ENCODE results near the gene SLC51B. TPM values are rescaled to one million over a fixed set of nuclear protein-coding genes. Genes with fewer than 3 reads are reported as not detected.

SLC51B gene
- polyA plus RNA-seq, 6 donors from 2014 or later: not detected

DNA sequence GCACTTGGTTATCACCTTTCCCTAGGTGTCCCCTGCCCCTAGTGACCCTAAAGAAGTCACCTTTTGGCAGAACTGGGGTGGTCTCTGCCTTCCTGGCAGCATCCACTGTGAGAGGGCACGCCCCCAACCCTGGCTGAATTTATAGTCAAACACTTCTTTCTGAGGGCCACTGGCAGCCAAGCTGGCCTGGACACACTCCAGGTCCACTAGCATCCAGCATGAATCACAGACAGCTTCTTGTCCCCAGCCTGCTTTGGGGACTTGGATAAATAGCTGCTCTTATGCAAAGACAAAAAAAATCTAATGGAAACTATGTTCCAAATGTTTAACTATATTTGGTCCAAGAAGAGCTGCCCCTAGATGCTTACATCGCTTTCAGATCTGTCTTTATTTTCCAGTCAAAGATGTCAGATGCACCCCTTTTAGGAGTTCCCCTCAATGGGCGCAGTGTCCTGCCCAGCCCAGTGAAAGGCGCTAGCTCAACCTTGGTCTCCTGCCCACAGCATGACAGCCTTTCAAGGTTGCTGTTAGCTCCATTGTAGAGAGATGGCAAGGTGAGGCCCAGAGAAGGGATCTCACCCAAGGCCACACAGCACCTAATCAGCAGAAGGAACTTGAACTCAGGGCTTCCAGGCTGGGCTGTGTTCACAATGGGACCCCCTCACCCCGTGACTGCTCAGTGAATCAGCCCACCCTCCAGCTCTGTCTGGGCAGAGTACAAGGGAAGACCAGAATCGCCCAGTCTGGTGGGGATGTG is 15.6 kb downstream of the SLC51B start:
- no peak overlapping the region for H3K4me3 Mint-ChIP-seq
- H3K4me1 Mint-ChIP-seq: peaks cover 0 to 2% (median 0%) of the 10 kb centered on the region in 3 donors

DNA sequence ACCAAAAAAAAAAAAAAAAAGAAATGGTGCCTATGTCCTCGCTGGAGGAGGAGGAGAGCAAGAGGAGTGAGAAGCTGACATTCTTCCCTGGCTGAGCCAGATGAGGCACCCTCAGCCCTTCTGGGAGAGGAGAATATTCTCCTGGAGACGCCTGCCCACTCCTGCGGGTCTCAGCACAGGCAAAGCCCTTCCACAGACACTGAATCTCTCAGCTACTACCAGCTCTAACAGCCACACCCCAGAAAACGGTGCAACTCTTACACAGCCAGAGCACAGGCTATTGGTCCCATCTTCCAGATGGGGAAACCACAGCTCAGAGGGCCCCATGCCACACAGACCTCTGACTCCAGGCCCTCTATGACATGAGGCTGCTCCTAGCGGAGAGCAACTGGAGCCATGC is 16.9 kb downstream of the SLC51B start:
- DNase-seq (no peak), ATAC-seq (ENCODE audit: low read depth in 2 of 2) (no peak)
- H3K4me3 Mint-ChIP-seq: no peak overlapping the region
- no peaks in the 10 kb centered on the region for H3K9me3 Mint-ChIP-seq
- no peaks in the 10 kb centered on the region for H3K36me3 Mint-ChIP-seq
- no peak overlapping the region for H3K27ac Mint-ChIP-seq
- H3K4me1 Mint-ChIP-seq: peaks cover 0 to 2% (median 1%) of the 10 kb centered on the region in 3 donors
- peaks cover 14 to 28% (median 18%) of the 10 kb centered on the region in 3 donors for H3K27me3 Mint-ChIP-seq

More for the DNA sequence above, 15.6 kb downstream of the SLC51B start:
- DNase-seq (no peak), ATAC-seq (ENCODE audit: low read depth in 2 of 2) (no peak)
- Mint-ChIP-seq H3K36me3 (no peaks in the 10 kb centered on the region), H3K27me3 (peaks cover 10 to 21% (median 11%) of the 10 kb centered on the region in 3 donors), H3K27ac (no peak overlapping the region), H3K9me3 (no peaks in the 10 kb centered on the region)

- H3K4me3 Mint-ChIP-seq: no peak overlapping the region
- H3K4me1 Mint-ChIP-seq: peaks cover 0 to 5% (median 4%) of the 10 kb centered on the region in 3 donors
- no peak for DNase-seq
- no peaks in the 10 kb centered on the region for H3K36me3 Mint-ChIP-seq
- no peak for ATAC-seq (ENCODE audit: low read depth in 2 of 2)
- H3K27ac Mint-ChIP-seq: no peak overlapping the region
- H3K9me3 Mint-ChIP-seq: no peaks in the 10 kb centered on the region
- H3K27me3 Mint-ChIP-seq: peaks cover 19 to 33% (median 24%) of the 10 kb centered on the region in 3 donors
Measured at GRCh38 chr15:65062726-65063125, 17.5 kb downstream of the SLC51B start.

DNA sequence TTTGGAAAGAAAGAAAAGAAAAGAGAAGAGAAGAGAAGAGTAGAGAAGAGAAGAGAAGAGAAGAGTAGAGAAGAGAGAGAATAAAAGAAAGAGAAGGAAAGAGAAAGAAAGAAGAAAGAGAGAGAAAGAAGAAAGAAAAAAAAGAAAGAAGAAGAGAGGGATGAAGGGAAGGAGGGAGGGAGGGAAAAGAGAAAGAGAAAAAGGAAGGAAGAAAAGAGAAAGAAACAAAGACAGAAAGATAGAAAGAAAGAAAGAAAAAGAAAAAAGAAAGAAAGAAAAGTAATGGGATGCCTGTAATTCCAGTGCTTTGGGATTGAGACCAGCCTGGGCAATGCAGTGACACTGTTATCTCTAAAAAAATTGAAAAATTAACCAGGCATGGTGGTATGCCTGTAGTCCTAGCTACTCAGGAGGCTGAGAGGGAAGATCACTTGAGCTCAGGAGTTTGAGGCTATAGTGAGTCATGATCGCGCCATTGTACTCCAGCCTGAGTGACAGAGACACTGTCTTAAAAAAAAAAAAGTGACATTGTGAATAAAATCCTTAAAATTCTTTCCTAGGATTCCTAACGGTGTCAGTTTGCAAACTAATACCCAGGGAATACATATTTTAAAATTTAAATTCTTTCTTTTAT is 20.9 kb downstream of the SLC51B start:
- Mint-ChIP-seq H3K4me1 (peaks cover 0 to 10% (median 10%) of the 10 kb centered on the region in 3 donors), H3K9me3 (no peaks in the 10 kb centered on the region), H3K27ac (no peak overlapping the region), H3K27me3 (peaks cover 22 to 48% (median 34%) of the 10 kb centered on the region in 3 donors), H3K4me3 (no peak overlapping the region), H3K36me3 (no peaks in the 10 kb centered on the region)
- ATAC-seq (ENCODE audit: low read depth in 2 of 2) (no peak), DNase-seq (no peak)

DNA sequence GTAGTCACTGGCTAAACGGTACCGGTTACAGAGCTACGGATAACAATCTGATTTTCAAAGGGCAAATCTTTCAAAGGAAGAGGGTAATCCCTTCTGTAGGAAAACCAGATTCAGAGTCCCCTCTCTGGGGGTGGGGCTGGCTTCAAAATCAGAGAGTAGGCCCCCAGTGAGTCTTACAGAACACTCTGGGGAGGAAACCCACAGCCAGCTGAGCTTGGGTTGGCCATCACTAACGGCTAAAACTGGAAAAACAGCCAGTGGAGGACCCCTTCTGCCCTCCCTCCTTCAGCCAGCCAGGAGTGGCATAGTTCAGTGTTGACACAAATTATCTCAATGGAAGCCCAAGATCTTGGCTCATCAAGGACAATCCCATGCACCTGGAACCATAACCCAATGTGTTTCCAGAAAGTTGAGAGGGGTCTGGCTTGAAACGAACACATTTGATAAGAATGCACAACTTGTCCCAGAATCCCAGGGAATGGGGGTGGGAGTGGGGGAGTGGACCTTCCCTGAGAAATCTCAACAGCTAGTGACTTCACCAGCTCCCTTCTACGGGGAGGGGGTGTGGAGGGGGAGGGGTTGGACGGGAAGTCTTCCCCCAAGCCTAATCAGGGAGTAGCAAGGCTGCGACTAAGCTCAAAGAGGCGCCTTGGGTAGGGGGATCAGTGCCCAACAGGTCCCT is 21.6 kb downstream of the SLC51B start:
- no peaks in the 10 kb centered on the region for H3K36me3 Mint-ChIP-seq
- peaks cover 0 to 10% (median 10%) of the 10 kb centered on the region in 3 donors for H3K4me1 Mint-ChIP-seq
- H3K27ac Mint-ChIP-seq: peak overlapping the region in 2 of 6 donors; percentile 26 to 76
- no peak for DNase-seq
- peak overlapping the region in 5 of 8 donors; percentile 1 to 75 (median 46) for H3K4me3 Mint-ChIP-seq
- peaks cover 22 to 48% (median 34%) of the 10 kb centered on the region in 3 donors for H3K27me3 Mint-ChIP-seq
- no peak for ATAC-seq (ENCODE audit: low read depth in 2 of 2)
- H3K9me3 Mint-ChIP-seq: no peaks in the 10 kb centered on the region

GRCh38 chr15:65067317-65067644 is 22.1 kb downstream of the SLC51B start:
- Mint-ChIP-seq H3K9me3 (no peaks in the 10 kb centered on the region), H3K4me3 (peak overlapping the region in 4 of 8 donors; percentile 1 to 75 (median 56)), H3K4me1 (peaks cover 0 to 10% (median 10%) of the 10 kb centered on the region in 3 donors), H3K27me3 (peaks cover 22 to 45% (median 34%) of the 10 kb centered on the region in 3 donors), H3K36me3 (no peaks in the 10 kb centered on the region), H3K27ac (peak overlapping the region in 2 of 6 donors; percentile 26 to 76)
- ATAC-seq (ENCODE audit: low read depth in 2 of 2) (no peak), DNase-seq (no peak)

- DNase-seq: no peak
- Mint-ChIP-seq H3K27me3 (peaks cover 22 to 43% (median 34%) of the 10 kb centered on the region in 3 donors), H3K9me3 (no peaks in the 10 kb centered on the region), H3K27ac (peak within 1 kb of the TSS in 2 of 6 donors; percentile 26 to 76), H3K36me3 (no peaks in the 10 kb centered on the region), H3K4me3 (peak within 1 kb of the TSS in 6 of 8 donors; percentile 20 to 75 (median 61)), H3K4me1 (peaks cover 0 to 10% (median 10%) of the 10 kb centered on the region in 3 donors)
- no peak for ATAC-seq (ENCODE audit: low read depth in 2 of 2)
Measured at GRCh38 chr15:65067645-65068402, 22.6 kb downstream of the SLC51B start, which contains the start of gene RASL12. Gene RASL12 (minus strand): TSS chr15:65067991. CDS start chr15:65067835, 156 bp downstream.

DNA sequence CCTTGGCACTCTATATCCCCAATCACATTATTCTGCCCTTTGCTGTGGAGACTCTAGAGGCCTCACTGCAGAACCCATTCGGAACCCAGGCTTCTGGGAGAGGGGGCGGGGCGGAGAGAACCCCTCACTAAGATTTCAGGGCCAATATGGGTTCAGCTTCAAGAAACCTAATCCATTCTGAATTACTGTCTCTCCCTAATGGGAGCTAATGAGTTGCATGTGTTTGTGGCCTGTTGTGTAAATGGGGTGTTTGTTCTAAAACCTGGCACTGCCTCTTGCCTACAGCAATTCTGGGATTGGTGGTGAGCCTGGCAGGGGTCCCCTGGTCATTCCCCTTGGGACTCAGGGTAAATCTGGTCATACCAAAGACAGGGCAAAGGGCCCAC is 23.2 kb downstream of the SLC51B start:
- peak overlapping the region in 4 of 8 donors; percentile 56 to 73 (median 58) for H3K4me3 Mint-ChIP-seq
- peaks cover 0 to 10% (median 10%) of the 10 kb centered on the region in 3 donors for H3K4me1 Mint-ChIP-seq
- DNase-seq: no peak
- no peaks in the 10 kb centered on the region for H3K9me3 Mint-ChIP-seq
- H3K27me3 Mint-ChIP-seq: peaks cover 22 to 40% (median 34%) of the 10 kb centered on the region in 3 donors
- no peak for ATAC-seq (ENCODE audit: low read depth in 2 of 2)
- no peaks in the 10 kb centered on the region for H3K36me3 Mint-ChIP-seq
- no peak overlapping the region for H3K27ac Mint-ChIP-seq

GRCh38 chr15:65069179-65069578 is 24.0 kb downstream of the SLC51B start:
- H3K27me3 Mint-ChIP-seq: peaks cover 22 to 35% (median 34%) of the 10 kb centered on the region in 3 donors
- no peaks in the 10 kb centered on the region for H3K36me3 Mint-ChIP-seq
- peaks cover 0 to 10% (median 10%) of the 10 kb centered on the region in 3 donors for H3K4me1 Mint-ChIP-seq
- no peak overlapping the region for H3K4me3 Mint-ChIP-seq
- ATAC-seq (ENCODE audit: low read depth in 2 of 2) (no peak), DNase-seq (no peak)
- no peaks in the 10 kb centered on the region for H3K9me3 Mint-ChIP-seq
- H3K27ac Mint-ChIP-seq: no peak overlapping the region

DNA sequence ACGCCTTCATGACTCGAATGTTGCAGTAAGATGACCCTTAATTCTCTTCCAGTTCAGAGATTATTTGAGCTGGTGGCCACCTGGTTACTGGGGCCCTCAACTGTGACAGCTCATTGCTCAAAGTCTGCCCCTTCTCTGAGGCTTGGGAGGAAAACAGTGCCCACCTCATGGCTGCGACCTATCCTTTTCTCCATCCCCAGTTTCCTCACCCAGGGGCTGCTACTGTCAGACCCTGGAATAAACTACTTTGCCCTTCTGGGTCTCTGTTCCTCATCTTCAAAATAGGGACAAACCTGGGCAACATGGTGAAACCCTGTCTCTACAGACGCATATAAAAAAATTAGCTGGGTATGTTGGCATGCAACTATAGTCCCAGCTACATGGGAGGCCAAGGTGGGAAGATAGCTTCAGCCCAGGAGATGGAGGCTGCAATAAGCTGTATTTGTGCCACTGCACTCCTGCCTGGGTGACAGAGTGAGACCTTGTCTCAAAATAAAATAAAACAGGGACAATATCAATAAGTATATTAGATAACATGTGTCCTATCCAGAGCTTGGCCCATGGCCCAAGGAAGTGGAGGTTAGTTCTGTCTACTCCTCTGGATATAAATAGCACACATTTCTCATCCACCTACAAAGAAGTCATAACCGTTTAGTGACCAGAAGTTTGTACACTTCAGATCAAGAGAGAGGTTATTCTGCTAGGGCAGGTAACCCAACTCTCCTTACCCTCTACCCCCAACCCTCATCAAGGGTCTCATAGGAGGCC is 24.8 kb downstream of the SLC51B start:
- ATAC-seq (ENCODE audit: low read depth in 2 of 2) (no peak), DNase-seq (no peak)
- Mint-ChIP-seq H3K36me3 (no peaks in the 10 kb centered on the region), H3K4me3 (no peak overlapping the region), H3K9me3 (no peaks in the 10 kb centered on the region), H3K27ac (no peak overlapping the region), H3K27me3 (peaks cover 22 to 35% (median 34%) of the 10 kb centered on the region in 3 donors), H3K4me1 (peaks cover 0 to 10% (median 10%) of the 10 kb centered on the region in 3 donors)

GRCh38 chr15:65071381-65071811 is 26.2 kb downstream of the SLC51B start:
- Mint-ChIP-seq H3K4me3 (no peak overlapping the region), H3K36me3 (no peaks in the 10 kb centered on the region), H3K9me3 (no peaks in the 10 kb centered on the region), H3K27me3 (peaks cover 15 to 27% (median 25%) of the 10 kb centered on the region in 3 donors), H3K27ac (no peak overlapping the region), H3K4me1 (peaks cover 0 to 13% (median 13%) of the 10 kb centered on the region in 3 donors)
- DNase-seq (no peak), ATAC-seq (ENCODE audit: low read depth in 2 of 2) (no peak)

- no peak for DNase-seq
- H3K4me1 Mint-ChIP-seq: peaks cover 0 to 13% (median 12%) of the 10 kb centered on the region in 3 donors
- H3K27ac Mint-ChIP-seq: no peak overlapping the region
- no peaks in the 10 kb centered on the region for H3K36me3 Mint-ChIP-seq
- peaks cover 17 to 28% (median 24%) of the 10 kb centered on the region in 3 donors for H3K27me3 Mint-ChIP-seq
- no peak overlapping the region for H3K4me3 Mint-ChIP-seq
- ATAC-seq (ENCODE audit: low read depth in 2 of 2): no peak
- no peaks in the 10 kb centered on the region for H3K9me3 Mint-ChIP-seq
Measured at GRCh38 chr15:65072027-65072426, 26.8 kb downstream of the SLC51B start.
